Transverse colon (tissue), 4 donors: ENCODE results near the gene ARFGAP1. TPM values are rescaled to one million over a fixed set of nuclear protein-coding genes. Genes with fewer than 3 reads are reported as not detected.
A peak's percentile ranks its signal among the peaks of the same experiment; 100 is the strongest.

Source experiments
- DNase-seq: peaks from one replicate; pipeline ENCODE4 v3.0.0-alpha.2; 2019
- H3K27ac ChIP-seq, 4 donors: fragments of 200-600 bp; sonication (generic); 2 replicates each; pipeline ENCODE4 v1.5.1; 2016 to 2018; ENCODE audit warnings: inconsistent platforms in 4 of 4
- H3K27me3 ChIP-seq: fragments of 200-600 bp; sonication (generic); 2 replicates; pipeline ENCODE4 v1.5.1; 2017; ENCODE audit warnings: inconsistent platforms
- H3K36me3 ChIP-seq, 4 donors: fragments of 200-600 bp; sonication (generic); 2 replicates each; pipeline ENCODE4 v1.5.1; 2017 to 2019; ENCODE audit warnings: inconsistent platforms in 4 of 4
- H3K4me1 ChIP-seq, 4 donors: fragments of 200-600 bp; sonication (generic); 2 replicates each; pipeline ENCODE4 v1.5.1; 2017 to 2020; ENCODE audit warnings: inconsistent platforms in 4 of 4
- H3K4me3 ChIP-seq, 4 donors: fragments of 200-600 bp; sonication (generic); 1 replicate in 1 of 4; 2 replicates in 3 of 4; pipeline versions ENCODE4 v1.5.1 to v1.6.1; 2017 to 2019; ENCODE audit warnings: inconsistent platforms in 4 of 4
- H3K9me3 ChIP-seq, 2 donors: fragments of 200-600 bp; sonication (generic); 2 replicates each; pipeline ENCODE4 v1.5.1; 2017 to 2019; ENCODE audit warnings: inconsistent platforms in 2 of 2
- EP300 ChIP-seq: sonication (generic); formaldehyde crosslinking; IDR thresholded peaks from one replicate; pipeline ENCODE4 v1.6.1; 2017; ENCODE audit warnings: antibody characterized with exemption, low read depth
- POLR2A ChIP-seq: fragments of 450-650 bp; IDR thresholded peaks from one replicate; pipeline ENCODE4 v1.6.1; 2016; ENCODE audit warnings: antibody characterized with exemption, mild to moderate bottlenecking, moderate library complexity
- POLR2AphosphoS5 ChIP-seq, 3 donors: sonication (generic); formaldehyde crosslinking; IDR thresholded peaks; one replicate each; pipeline ENCODE4 v1.6.1; 2016; ENCODE audit warnings: antibody characterized with exemption in 3 of 3
- WGBS, 2 donors: methylation state at CpG; one replicate each; pipeline ENCODE4 v1.1.5; 2018; ENCODE audit warnings: low coverage in 1 of 2; 5-methylcytosine and 5-hydroxymethylcytosine counted together
- in situ Hi-C, 4 donors: fragments of 200-750 bp; cut with MboI; loops; one replicate each; pipeline versions ENCODE4 v1.15.0 to v1.15.1; 2017; ENCODE audit warnings: low sequenced_read_pairs in 3 of 4, low pct_ligation_motif_present in 1 of 4, low pct_unique_long_range_greater_than_20kb in 1 of 4
- intact Hi-C: fragments of 100-400 bp; cut with DNase I; formaldehyde crosslinking; loops from one replicate; pipeline ENCODE4 v1.15.1; 2023; ENCODE audit warnings: low total_unique reads
- total RNA-seq, 4 donors: library from RNA; depleted of rRNA; stranded (reverse); fragments of >200 nt; gene quantifications; one replicate each; pipeline ENCODE4 v1.1.0, GENCODE V29; 2016
- TF ChIP-seq, protein P1 (sequence below), 5 experiments: fragments of 200-600 bp in 3 of 5; fragments of 450-650 bp in 2 of 5; sonication (generic) in 3 of 5; IDR thresholded peaks; 1 replicate in 2 of 5; 2 replicates in 3 of 5; pipeline ENCODE4 v1.5.1; 2016 to 2017; ENCODE audit warnings: antibody characterized with exemption in 5 of 5, inconsistent platforms in 3 of 5, mild to moderate bottlenecking in 2 of 5, moderate library complexity in 1 of 5

The ARFGAP1 gene
- total RNA-seq, 4 donors from 2014 or later: 43.8 to 200 (median 74.8) TPM

DNA sequence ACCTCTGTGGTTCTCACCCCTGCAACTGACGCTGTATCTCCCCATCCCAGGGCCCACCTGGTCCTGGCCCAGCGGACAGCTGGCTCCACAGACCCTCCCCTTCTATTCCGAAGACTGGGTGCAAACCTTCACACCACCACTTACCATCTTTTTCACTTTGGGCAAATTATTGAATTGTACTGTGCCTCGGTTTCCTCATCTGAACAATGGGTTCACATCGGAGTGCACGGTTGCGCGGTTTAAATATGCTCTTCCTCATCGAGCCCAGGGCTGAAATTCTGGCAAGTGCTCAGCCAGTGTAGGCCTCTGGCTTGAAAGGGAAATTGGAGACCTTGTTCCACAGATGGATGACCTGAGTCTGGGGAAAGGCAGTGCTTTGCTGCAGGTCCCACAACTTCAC lies 2.9 kb upstream of the ARFGAP1 start:
- H3K4me1 ChIP-seq: peaks cover 13 to 23% (median 18%) of the 10 kb centered on the region in 4 donors
- no peak overlapping the region for H3K4me3 ChIP-seq
- H3K27ac ChIP-seq: no peak overlapping the region
- H3K36me3 ChIP-seq: no peaks in the 10 kb centered on the region
- WGBS, 2 donors: 65 to 86% methylated on average over 2 to 9 of the region's 9 CpGs
- H3K27me3 ChIP-seq: peaks cover 25% of the 10 kb centered on the region
- in situ Hi-C loops: no loop called here
- TF ChIP-seq POLR2A: no peak
- TF ChIP-seq EP300: no peak
- no peak for TF ChIP-seq POLR2AphosphoS5 (IDR thresholded peaks at IDR 0.05)
- DNase-seq: no peak
- intact Hi-C loops: no loop called here
- no peaks in the 10 kb centered on the region for H3K9me3 ChIP-seq

DNA sequence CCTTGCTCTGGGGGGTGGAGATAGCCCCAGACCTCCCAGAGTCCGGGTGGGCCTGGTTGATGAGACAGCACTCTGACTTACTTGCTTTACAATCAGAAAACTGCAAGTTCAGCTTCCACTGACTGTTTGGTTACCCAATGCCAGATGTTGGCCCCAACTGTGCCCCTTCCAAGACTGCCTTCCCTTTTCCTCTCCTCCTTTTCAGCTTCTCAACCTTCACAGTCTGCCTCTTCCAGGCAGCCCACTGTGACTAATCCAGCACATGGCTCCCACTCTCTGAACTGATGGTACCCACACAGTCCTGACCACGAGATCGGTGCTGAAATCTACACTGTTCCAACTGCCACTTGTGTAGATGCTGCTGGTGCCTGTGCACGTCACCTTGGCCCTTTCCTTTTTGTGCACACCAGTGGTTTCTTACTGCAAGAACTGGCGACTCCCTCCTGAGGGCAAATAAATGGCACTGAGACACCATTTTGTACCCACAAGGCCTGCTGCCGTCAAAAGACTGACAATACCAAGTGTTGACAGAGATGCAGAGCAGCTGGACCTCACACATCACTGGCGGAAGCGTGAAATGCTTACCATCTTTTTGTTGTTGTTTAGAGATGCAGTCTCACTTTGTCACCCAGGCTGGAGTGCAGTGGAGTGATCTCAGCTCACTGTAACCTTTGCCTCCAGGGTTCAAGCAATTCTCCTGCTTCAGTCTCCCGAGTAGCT lies 1.8 kb upstream of the ARFGAP1 start:
- Histone ChIP-seq H3K27me3 (peaks cover 18% of the 10 kb centered on the region), H3K36me3 (no peaks in the 10 kb centered on the region), H3K27ac (no peak overlapping the region), H3K4me1 (peaks cover 13 to 27% (median 19%) of the 10 kb centered on the region in 4 donors), H3K9me3 (no peaks in the 10 kb centered on the region), H3K4me3 (no peak overlapping the region)
- in situ Hi-C loops (no loop called here), intact Hi-C loops (no loop called here)
- no peak for DNase-seq
- TF ChIP-seq POLR2AphosphoS5 (IDR thresholded peaks at IDR 0.05) (no peak), EP300 (no peak), POLR2A (no peak)
- TF ChIP-seq, protein P1, sequence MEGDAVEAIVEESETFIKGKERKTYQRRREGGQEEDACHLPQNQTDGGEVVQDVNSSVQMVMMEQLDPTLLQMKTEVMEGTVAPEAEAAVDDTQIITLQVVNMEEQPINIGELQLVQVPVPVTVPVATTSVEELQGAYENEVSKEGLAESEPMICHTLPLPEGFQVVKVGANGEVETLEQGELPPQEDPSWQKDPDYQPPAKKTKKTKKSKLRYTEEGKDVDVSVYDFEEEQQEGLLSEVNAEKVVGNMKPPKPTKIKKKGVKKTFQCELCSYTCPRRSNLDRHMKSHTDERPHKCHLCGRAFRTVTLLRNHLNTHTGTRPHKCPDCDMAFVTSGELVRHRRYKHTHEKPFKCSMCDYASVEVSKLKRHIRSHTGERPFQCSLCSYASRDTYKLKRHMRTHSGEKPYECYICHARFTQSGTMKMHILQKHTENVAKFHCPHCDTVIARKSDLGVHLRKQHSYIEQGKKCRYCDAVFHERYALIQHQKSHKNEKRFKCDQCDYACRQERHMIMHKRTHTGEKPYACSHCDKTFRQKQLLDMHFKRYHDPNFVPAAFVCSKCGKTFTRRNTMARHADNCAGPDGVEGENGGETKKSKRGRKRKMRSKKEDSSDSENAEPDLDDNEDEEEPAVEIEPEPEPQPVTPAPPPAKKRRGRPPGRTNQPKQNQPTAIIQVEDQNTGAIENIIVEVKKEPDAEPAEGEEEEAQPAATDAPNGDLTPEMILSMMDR (IDR thresholded peaks at IDR 0.05): no peak
- 92% methylated on average over 9 of the region's 9 CpGs; no CpG with 5 or more reads in 1 of the 2 donors for WGBS, 2 donors

DNA sequence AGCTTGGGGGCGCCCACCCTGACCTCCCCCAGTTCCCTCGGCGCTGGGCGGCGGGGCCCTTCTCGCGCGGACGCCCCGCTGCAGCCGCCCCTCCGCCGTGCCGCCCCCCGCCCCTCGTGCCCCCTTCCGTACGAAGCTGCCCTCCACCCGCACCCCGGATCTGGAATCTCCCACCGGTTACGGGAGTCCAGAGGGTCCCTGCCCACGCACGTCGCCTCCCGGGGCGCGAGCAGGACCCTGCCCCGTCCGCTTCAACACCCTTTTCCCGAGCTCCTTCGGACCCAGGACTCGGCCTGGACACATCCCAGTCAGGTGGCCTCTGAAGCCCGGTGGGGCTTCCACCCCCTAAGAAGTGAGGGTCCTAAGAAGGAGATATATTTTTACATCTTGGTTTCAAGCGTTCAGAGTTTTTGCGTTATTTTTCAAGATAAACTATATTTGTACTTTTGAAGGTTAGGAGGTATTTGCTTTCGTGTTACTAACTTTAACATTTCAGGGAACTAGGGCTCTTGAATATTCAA lies 506 bp downstream of the ARFGAP1 start:
- Histone ChIP-seq H3K36me3 (peaks cover 0 to 6% (median 0%) of the 10 kb centered on the region in 4 donors), H3K4me1 (peaks cover 13 to 27% (median 19%) of the 10 kb centered on the region in 4 donors), H3K27ac (peak overlapping the region; percentile 82 to 85 (median 84)), H3K27me3 (no peaks in the 10 kb centered on the region), H3K4me3 (peak overlapping the region; percentile 93 to 100 (median 95)), H3K9me3 (no peaks in the 10 kb centered on the region)
- in situ Hi-C loops (no loop called here), intact Hi-C loops (no loop called here)
- 0% methylated on average over 3 to 30 of the region's 37 CpGs for WGBS, 2 donors
- TF ChIP-seq EP300 (no peak), POLR2AphosphoS5 (IDR thresholded peaks at IDR 0.05) (no peak), POLR2A (no peak)
- TF ChIP-seq, protein P1 (IDR thresholded peaks at IDR 0.05): no peak
- no peak for DNase-seq

DNA sequence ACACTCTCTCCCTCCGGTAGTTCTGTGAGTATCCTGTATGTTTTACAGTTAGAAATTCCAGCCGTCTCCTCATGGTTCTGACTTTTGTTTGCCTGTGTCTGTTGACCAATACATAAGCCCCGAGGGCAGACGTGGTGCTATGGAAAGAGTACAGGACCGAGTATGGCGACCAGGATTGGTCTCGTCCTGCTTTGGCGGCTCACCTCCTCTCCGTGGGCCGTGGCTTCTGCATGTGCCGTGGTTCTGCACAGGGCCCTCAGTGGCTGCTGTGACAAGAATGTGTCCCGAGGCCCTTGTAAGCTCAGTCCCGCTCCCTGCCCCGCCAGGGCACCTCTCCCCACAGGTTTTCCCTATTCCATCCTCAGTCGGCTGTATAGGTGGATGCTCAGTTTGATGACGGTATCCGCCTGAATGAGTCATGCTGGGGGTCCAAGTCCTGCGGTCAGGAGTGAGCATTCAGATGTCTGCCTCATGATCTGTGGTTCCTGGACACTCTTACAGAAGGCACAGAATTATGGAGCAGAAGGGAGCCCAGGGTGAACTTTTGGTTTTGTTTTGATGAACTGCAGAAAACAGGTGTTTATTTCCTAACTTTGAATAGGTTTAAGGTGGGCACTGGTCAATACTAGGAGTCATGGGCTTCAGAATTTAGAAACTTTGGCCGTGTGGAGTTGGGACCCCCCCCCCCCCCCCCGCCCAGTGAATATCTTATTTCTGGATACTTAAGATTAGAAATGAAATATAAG lies 1.2 kb downstream of the ARFGAP1 start:
- 26 to 34% methylated on average over 6 to 20 of the region's 20 CpGs for WGBS, 2 donors

More for the DNA sequence above, 1.2 kb downstream of the ARFGAP1 start:
- TF ChIP-seq POLR2AphosphoS5 (IDR thresholded peaks at IDR 0.05) (no peak), EP300 (no peak), POLR2A (no peak)
- TF ChIP-seq, protein P1 (IDR thresholded peaks at IDR 0.05): no peak
- H3K4me3 ChIP-seq: peak overlapping the region; percentile 93 to 100 (median 95)
- H3K4me1 ChIP-seq: peaks cover 13 to 27% (median 19%) of the 10 kb centered on the region in 4 donors
- H3K36me3 ChIP-seq: peaks cover 0 to 10% (median 2%) of the 10 kb centered on the region in 4 donors
- in situ Hi-C loops (no loop called here), intact Hi-C loops (no loop called here)
- H3K27ac ChIP-seq: peak overlapping the region in 3 of 4 donors; percentile 83 to 85 (median 85)
- no peaks in the 10 kb centered on the region for H3K27me3 ChIP-seq
- DNase-seq: no peak
- no peaks in the 10 kb centered on the region for H3K9me3 ChIP-seq
